ENCODE measurements around the gene MAML3.

Gene MAML3

GRCh38 chr4:139887376-139887802 lies 266.6 kb downstream of the MAML3 start:
- no peaks in the 10 kb centered on the region for H3K27me3 ChIP-seq
- DNase-seq, result no peak
- intact Hi-C loops (cut with DNase I; ENCODE audit: low total_unique reads), result no loop called here
- peak overlapping the region in 1 of 2 donors; percentile 9 for H3K27ac ChIP-seq
- H3K4me1 ChIP-seq, result peaks cover 0 to 28% (median 6%) of the 10 kb centered on the region in 4 donors
- H3K36me3 ChIP-seq, result peaks cover 0 to 13% (median 0%) of the 10 kb centered on the region in 3 donors
- no peaks in the 10 kb centered on the region for H3K9me3 ChIP-seq
- TF ChIP-seq, protein P1, sequence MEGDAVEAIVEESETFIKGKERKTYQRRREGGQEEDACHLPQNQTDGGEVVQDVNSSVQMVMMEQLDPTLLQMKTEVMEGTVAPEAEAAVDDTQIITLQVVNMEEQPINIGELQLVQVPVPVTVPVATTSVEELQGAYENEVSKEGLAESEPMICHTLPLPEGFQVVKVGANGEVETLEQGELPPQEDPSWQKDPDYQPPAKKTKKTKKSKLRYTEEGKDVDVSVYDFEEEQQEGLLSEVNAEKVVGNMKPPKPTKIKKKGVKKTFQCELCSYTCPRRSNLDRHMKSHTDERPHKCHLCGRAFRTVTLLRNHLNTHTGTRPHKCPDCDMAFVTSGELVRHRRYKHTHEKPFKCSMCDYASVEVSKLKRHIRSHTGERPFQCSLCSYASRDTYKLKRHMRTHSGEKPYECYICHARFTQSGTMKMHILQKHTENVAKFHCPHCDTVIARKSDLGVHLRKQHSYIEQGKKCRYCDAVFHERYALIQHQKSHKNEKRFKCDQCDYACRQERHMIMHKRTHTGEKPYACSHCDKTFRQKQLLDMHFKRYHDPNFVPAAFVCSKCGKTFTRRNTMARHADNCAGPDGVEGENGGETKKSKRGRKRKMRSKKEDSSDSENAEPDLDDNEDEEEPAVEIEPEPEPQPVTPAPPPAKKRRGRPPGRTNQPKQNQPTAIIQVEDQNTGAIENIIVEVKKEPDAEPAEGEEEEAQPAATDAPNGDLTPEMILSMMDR (IDR thresholded peaks at IDR 0.05), result no peak
- peak overlapping the region; percentile 0 to 24 for H3K4me3 ChIP-seq

- Histone ChIP-seq H3K9me3 (no peaks in the 10 kb centered on the region), H3K4me3 (peak overlapping the region; percentile 0 to 24), H3K27me3 (no peaks in the 10 kb centered on the region), H3K27ac (peak overlapping the region in 1 of 2 donors; percentile 9), H3K4me1 (peaks cover 0 to 28% (median 6%) of the 10 kb centered on the region in 4 donors), H3K36me3 (peaks cover 0 to 13% (median 0%) of the 10 kb centered on the region in 3 donors)
- TF ChIP-seq, protein P1 (IDR thresholded peaks at IDR 0.05), result no peak
- no peak for DNase-seq
- intact Hi-C loops (cut with DNase I; ENCODE audit: low total_unique reads), result no loop called here
Observed at GRCh38 chr4:139886798-139887197, 267.2 kb downstream of the MAML3 start.

DNA sequence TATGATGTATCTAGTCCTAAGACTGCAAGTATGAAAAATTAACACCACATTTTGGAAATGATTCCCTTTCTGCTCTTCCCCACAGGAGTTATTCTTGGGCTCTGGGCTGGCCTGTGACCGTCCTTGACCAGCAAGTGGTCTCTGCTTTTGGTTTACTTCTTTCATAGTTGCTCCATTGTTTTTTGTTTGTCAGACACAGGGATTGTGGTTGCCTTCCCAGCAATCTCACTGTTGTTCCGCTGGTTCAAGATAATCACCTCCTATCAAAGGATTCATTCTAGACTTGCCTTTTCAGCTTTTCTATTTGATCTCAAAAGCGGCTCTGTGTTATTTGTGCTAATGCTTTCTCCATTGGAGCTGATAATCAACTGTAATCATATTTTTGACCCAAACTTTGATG lies 269.5 kb downstream of the MAML3 start:
- no peak overlapping the region for H3K27ac ChIP-seq
- H3K36me3 ChIP-seq, result peaks cover 0 to under 1% (median 0%) of the 10 kb centered on the region in 3 donors
- no peaks in the 10 kb centered on the region for H3K9me3 ChIP-seq
- H3K4me1 ChIP-seq, result peaks cover 0 to 28% (median 12%) of the 10 kb centered on the region in 4 donors
- no peaks in the 10 kb centered on the region for H3K27me3 ChIP-seq
- no peak overlapping the region for H3K4me3 ChIP-seq
- DNase-seq, result no peak
- TF ChIP-seq, protein P1 (IDR thresholded peaks at IDR 0.05), result no peak
- intact Hi-C loops (cut with DNase I; ENCODE audit: low total_unique reads), result no loop called here

DNA sequence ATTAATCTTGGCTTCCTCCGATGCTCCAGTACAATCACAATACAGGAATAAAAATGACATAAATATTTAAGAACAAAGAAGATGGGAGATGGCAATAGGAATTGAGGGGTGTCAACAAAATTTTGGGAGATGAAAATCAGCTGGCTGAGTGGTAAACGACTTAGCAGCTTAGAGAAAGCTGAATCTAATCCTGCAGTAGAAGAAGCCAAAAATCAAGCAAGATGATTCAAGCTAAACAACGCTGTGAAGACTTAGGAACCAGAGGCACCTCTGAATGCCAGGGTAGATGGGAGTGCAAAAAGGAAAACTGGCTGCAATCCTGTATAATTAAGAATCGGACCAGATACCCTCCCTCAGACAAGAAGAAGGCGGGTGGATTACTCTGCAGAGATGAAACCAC lies 273.1 kb downstream of the MAML3 start:
- TF ChIP-seq, protein P1 (IDR thresholded peaks at IDR 0.05), result no peak
- Histone ChIP-seq H3K27me3 (no peaks in the 10 kb centered on the region), H3K4me3 (no peak overlapping the region), H3K36me3 (no peaks in the 10 kb centered on the region), H3K4me1 (peaks cover 0 to 18% (median 8%) of the 10 kb centered on the region in 4 donors), H3K27ac (no peak overlapping the region), H3K9me3 (no peaks in the 10 kb centered on the region)
- DNase-seq, result no peak
- intact Hi-C loops (cut with DNase I; ENCODE audit: low total_unique reads), result no loop called here

DNA sequence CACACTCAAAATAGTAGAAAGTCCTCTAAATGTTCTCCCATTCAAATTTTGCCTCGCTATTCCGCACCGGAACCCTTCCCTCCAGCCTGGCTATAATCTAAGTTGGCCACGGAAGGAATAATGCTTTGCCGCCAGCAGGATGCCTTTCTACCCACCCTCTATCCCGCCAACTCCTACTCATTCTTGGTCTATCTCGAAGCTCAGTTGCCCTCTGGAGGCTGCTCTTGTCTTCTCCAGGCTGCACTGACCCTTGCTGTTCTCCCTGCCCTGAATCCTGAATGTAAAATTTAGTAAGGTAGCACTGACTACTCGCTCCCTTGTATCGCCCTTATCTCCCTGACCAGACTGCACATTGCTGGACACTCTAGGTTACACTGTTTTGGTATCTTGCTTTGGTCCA lies 275.9 kb downstream of the MAML3 start:
- peaks cover 0 to 18% (median 9%) of the 10 kb centered on the region in 4 donors for H3K4me1 ChIP-seq
- H3K27me3 ChIP-seq, result no peaks in the 10 kb centered on the region
- no peak for DNase-seq
- TF ChIP-seq, protein P1 (IDR thresholded peaks at IDR 0.05), result no peak
- H3K4me3 ChIP-seq, result no peak overlapping the region
- H3K27ac ChIP-seq, result no peak overlapping the region
- H3K9me3 ChIP-seq, result no peaks in the 10 kb centered on the region
- H3K36me3 ChIP-seq, result no peaks in the 10 kb centered on the region
- intact Hi-C loops (cut with DNase I; ENCODE audit: low total_unique reads), result no loop called here

Measured in tibial artery (tissue), 4 donors.